ENCODE measurements around the gene FXYD1. TPM values are rescaled to one million over a fixed set of nuclear protein-coding genes. Genes with fewer than 3 reads are reported as not detected.

Gene FXYD1
- total and polyA plus RNA-seq, 2 experiments from 2014 or later: 1.5 to 26.8 TPM

DNA sequence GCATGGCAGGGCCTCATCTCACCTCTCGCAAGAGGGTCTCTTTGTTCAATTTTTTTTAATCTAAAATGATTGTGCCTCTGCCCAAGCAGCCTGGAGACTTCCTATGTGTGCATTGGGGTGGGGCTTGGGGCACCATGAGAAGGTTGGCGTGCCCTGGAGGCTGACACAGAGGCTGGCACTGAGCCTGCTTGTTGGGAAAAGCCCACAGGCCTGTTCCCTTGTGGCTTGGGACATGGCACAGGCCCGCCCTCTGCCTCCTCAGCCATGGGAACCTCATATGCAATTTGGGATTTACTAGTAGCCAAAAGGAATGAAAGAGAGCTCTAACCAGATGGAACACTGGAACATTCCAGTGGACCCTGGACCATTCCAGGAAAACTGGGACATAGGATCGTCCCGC lies 15.1 kb upstream of the FXYD1 start:
- no peaks in the 10 kb centered on the region for H4K20me1 ChIP-seq (replicated peaks; ENCODE audit: insufficient read depth)
- ATAC-seq (no peak), DNase-seq (ENCODE audit: low spot score) (no peak)
- peaks cover 14% of the 10 kb centered on the region for H3K4me1 ChIP-seq (ENCODE audit: insufficient read depth)
- no peaks in the 10 kb centered on the region for H3K79me2 ChIP-seq (replicated peaks; ENCODE audit: insufficient read depth)
- H3K9me2 ChIP-seq (ENCODE audit: insufficient read depth): no peaks in the 10 kb centered on the region
- H2AFZ ChIP-seq: peak overlapping the region; percentile 81; the same call in 1 of the 2 replicates
- Mint-ChIP-seq H3K4me3 (no peak overlapping the region), H3K9me3 (no peaks in the 10 kb centered on the region), H3K36me3 (ENCODE audit: low read depth) (no peaks in the 10 kb centered on the region), H3K27ac (no peak overlapping the region), H3K27me3 (ENCODE audit: insufficient read depth, low read depth, poor library complexity) (peaks cover 10% of the 10 kb centered on the region), H3K4me1 (peaks cover 26% of the 10 kb centered on the region; the same call in 2 of the 3 replicates)
- H3K36me3 ChIP-seq (ENCODE audit: insufficient read depth): no peaks in the 10 kb centered on the region
- H3K27me3 ChIP-seq (ENCODE audit: insufficient read depth): no peaks in the 10 kb centered on the region
- H3F3A ChIP-seq (replicated peaks; ENCODE audit: low read depth): no peaks in the 10 kb centered on the region
- TF ChIP-seq EZH2phosphoT487 (IDR thresholded peaks at IDR 0.05; ENCODE audit: unreplicated experiment): no peak
- no peak for TF ChIP-seq ZNF114 (CRISPR knock-in tag; IDR thresholded peaks at IDR 0.05)
- TF ChIP-seq CREB1 (CRISPR knock-in tag; IDR thresholded peaks at IDR 0.05; ENCODE audit: low read depth): no peak
- no peak for TF ChIP-seq STAT1 (IDR thresholded peaks at IDR 0.05; ENCODE audit: unreplicated experiment)
- no peak overlapping the region for H3K27ac ChIP-seq (ENCODE audit: low read depth)
- H3K4me3 ChIP-seq: no peak overlapping the region
- 0 out of 2 replicates have a peak overlapping the region, but pooled peaks have one; percentile 67 for H3K4me2 ChIP-seq

DNA sequence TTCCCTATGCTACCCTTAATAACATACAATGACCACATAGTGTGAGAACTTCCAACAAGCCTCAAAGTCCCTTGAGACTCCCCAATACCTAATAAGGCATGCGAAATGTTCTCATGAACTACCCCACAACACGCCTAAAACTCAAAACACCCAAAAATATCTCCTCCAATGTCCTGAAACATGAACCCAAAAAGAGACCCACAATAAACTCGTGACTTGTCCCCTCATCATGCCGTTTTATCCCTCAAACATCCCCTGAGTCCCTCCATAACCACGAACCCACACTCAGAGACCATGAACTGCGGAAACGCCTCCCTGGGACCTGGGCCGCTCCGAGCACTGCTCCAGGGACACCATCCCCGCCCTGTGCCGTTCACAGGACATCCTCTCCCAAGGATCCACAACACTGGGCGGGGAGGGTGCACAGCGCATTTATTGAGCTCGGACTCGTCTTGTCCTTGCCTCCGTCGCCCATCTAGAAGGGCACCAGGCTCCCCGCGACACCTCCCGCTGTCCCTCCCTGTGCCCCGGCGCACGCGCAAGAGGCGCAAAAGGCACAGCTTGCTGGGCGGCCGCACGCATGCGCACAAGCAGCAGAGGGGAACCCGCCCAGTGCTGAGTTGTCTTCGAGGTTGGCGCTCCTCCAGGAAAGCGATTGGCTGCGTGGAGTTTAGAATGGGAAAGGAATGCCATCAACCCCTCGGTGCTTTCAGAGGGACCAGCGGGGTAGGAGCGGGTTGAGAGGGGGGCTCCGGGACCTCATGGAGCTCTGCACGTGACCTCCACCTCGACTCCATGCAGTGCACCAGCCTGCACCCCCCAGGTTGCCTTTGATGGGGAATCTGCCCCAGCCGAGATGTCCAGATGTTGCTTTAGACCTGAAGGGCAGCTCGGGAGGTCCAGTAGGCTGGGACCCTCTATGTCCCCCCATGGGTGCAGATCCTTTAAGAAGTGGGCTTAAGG lies 14.2 kb upstream of the FXYD1 start:
- Histone ChIP-seq H4K20me1 (replicated peaks; ENCODE audit: insufficient read depth) (no peaks in the 10 kb centered on the region), H3K36me3 (ENCODE audit: insufficient read depth) (no peaks in the 10 kb centered on the region), H3K27ac (ENCODE audit: low read depth) (no peak overlapping the region), H3K9me2 (ENCODE audit: insufficient read depth) (no peaks in the 10 kb centered on the region), H3F3A (replicated peaks; ENCODE audit: low read depth) (no peaks in the 10 kb centered on the region), H3K4me1 (ENCODE audit: insufficient read depth) (peaks cover 9% of the 10 kb centered on the region), H3K27me3 (ENCODE audit: insufficient read depth) (no peaks in the 10 kb centered on the region), H3K4me3 (peak overlapping the region; percentile 37; the same call in 1 of the 2 replicates), H2AFZ (no peak overlapping the region), H3K79me2 (replicated peaks; ENCODE audit: insufficient read depth) (no peaks in the 10 kb centered on the region), H3K4me2 (peak overlapping the region; percentile 67; the same call in 1 of the 2 replicates)
- Mint-ChIP-seq H3K36me3 (ENCODE audit: low read depth) (no peaks in the 10 kb centered on the region), H3K27ac (no peak overlapping the region), H3K9me3 (no peaks in the 10 kb centered on the region), H3K27me3 (ENCODE audit: insufficient read depth, low read depth, poor library complexity) (peaks cover 6% of the 10 kb centered on the region), H3K4me3 (peak overlapping the region; percentile 5; the same call in 2 of the 3 replicates), H3K4me1 (peaks cover 22% of the 10 kb centered on the region; the same call in 2 of the 3 replicates)
- peak; percentile 64 for ATAC-seq
- TF ChIP-seq POLR2AphosphoS5 (IDR thresholded peaks at IDR 0.05; ENCODE audit: low read depth) (peak; percentile 62), ZNF114 (CRISPR knock-in tag; IDR thresholded peaks at IDR 0.05) (no peak)
- DNase-seq (ENCODE audit: low spot score): peak; percentile 64

DNA sequence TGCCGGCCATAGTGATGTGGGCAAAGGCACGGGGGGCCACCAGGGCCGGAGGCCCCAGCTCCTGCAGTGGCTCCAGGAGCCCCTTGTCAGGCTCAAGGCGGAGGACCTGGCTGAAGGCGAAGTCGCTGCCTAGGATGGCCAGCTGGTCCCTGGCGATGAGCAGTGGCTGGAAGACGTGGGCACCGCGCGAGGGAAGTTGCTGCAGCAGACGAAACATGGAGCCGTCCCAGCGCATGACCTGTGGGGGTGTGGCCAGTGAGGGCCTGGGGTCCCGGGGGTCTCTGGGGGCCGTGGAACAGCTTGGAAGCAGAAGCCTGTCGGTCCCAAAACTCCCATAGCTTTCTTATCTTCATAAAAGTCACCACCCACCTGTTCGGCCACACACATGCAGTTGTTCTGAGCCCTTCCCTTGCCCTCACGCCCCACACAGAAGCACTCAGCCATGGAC lies 13.3 kb upstream of the FXYD1 start:
- Histone ChIP-seq H3K9me2 (ENCODE audit: insufficient read depth) (no peaks in the 10 kb centered on the region), H3K36me3 (ENCODE audit: insufficient read depth) (no peaks in the 10 kb centered on the region), H3K4me3 (no peak overlapping the region), H3K4me2 (no peak overlapping the region), H3K4me1 (ENCODE audit: insufficient read depth) (peaks cover 7% of the 10 kb centered on the region), H3K27me3 (ENCODE audit: insufficient read depth) (no peaks in the 10 kb centered on the region), H3F3A (replicated peaks; ENCODE audit: low read depth) (no peaks in the 10 kb centered on the region), H2AFZ (no peak overlapping the region), H3K27ac (ENCODE audit: low read depth) (no peak overlapping the region), H3K79me2 (replicated peaks; ENCODE audit: insufficient read depth) (no peaks in the 10 kb centered on the region), H4K20me1 (replicated peaks; ENCODE audit: insufficient read depth) (no peaks in the 10 kb centered on the region)
- H3K36me3 Mint-ChIP-seq (ENCODE audit: low read depth): no peaks in the 10 kb centered on the region
- DNase-seq (ENCODE audit: low spot score) (no peak), ATAC-seq (no peak)
- no peak overlapping the region for H3K27ac Mint-ChIP-seq
- H3K9me3 Mint-ChIP-seq: no peaks in the 10 kb centered on the region
- peaks cover 4% of the 10 kb centered on the region for H3K27me3 Mint-ChIP-seq (ENCODE audit: insufficient read depth, low read depth, poor library complexity)
- no peak overlapping the region for H3K4me3 Mint-ChIP-seq
- peaks cover 18% of the 10 kb centered on the region; the same call in 2 of the 3 replicates for H3K4me1 Mint-ChIP-seq
- TF ChIP-seq, protein P1, sequence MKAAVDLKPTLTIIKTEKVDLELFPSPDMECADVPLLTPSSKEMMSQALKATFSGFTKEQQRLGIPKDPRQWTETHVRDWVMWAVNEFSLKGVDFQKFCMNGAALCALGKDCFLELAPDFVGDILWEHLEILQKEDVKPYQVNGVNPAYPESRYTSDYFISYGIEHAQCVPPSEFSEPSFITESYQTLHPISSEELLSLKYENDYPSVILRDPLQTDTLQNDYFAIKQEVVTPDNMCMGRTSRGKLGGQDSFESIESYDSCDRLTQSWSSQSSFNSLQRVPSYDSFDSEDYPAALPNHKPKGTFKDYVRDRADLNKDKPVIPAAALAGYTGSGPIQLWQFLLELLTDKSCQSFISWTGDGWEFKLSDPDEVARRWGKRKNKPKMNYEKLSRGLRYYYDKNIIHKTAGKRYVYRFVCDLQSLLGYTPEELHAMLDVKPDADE (IDR thresholded peaks at IDR 0.05): no peak
- TF ChIP-seq STAT1 (IDR thresholded peaks at IDR 0.05; ENCODE audit: unreplicated experiment) (no peak), ZNF331 (CRISPR knock-in tag; IDR thresholded peaks at IDR 0.05; ENCODE audit: low read depth) (no peak), JUNB (IDR thresholded peaks at IDR 0.05; ENCODE audit: unreplicated experiment) (no peak), POLR2AphosphoS5 (IDR thresholded peaks at IDR 0.05; ENCODE audit: low read depth) (no peak)
- TF ChIP-seq, protein P2, sequence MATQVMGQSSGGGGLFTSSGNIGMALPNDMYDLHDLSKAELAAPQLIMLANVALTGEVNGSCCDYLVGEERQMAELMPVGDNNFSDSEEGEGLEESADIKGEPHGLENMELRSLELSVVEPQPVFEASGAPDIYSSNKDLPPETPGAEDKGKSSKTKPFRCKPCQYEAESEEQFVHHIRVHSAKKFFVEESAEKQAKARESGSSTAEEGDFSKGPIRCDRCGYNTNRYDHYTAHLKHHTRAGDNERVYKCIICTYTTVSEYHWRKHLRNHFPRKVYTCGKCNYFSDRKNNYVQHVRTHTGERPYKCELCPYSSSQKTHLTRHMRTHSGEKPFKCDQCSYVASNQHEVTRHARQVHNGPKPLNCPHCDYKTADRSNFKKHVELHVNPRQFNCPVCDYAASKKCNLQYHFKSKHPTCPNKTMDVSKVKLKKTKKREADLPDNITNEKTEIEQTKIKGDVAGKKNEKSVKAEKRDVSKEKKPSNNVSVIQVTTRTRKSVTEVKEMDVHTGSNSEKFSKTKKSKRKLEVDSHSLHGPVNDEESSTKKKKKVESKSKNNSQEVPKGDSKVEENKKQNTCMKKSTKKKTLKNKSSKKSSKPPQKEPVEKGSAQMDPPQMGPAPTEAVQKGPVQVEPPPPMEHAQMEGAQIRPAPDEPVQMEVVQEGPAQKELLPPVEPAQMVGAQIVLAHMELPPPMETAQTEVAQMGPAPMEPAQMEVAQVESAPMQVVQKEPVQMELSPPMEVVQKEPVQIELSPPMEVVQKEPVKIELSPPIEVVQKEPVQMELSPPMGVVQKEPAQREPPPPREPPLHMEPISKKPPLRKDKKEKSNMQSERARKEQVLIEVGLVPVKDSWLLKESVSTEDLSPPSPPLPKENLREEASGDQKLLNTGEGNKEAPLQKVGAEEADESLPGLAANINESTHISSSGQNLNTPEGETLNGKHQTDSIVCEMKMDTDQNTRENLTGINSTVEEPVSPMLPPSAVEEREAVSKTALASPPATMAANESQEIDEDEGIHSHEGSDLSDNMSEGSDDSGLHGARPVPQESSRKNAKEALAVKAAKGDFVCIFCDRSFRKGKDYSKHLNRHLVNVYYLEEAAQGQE (IDR thresholded peaks at IDR 0.05; ENCODE audit: unreplicated experiment): no peak
